GM12875 (cell line): ENCODE results near the gene DISC1.

ENCODE experiments used
- H3K4me3 ChIP-seq: one replicate; pipeline ENCODE4 v1.5.1; 2011; ENCODE audit warnings: low read depth, low read length, control low read depth
- CTCF ChIP-seq: IDR thresholded peaks from 2 replicates; pipeline ENCODE4 v1.5.1; 2011; ENCODE audit warnings: low read depth, mild to moderate bottlenecking, control low read depth, inconsistent platforms, low read length, moderate library complexity, borderline replicate concordance; ENCODE audit not compliant: insufficient read depth

Gene DISC1

GRCh38 chr1:231605149-231606100 lies 21.2 kb upstream of the DISC1 start:
- no peak for TF ChIP-seq CTCF
- H3K4me3 ChIP-seq, result no peak overlapping the region

DNA sequence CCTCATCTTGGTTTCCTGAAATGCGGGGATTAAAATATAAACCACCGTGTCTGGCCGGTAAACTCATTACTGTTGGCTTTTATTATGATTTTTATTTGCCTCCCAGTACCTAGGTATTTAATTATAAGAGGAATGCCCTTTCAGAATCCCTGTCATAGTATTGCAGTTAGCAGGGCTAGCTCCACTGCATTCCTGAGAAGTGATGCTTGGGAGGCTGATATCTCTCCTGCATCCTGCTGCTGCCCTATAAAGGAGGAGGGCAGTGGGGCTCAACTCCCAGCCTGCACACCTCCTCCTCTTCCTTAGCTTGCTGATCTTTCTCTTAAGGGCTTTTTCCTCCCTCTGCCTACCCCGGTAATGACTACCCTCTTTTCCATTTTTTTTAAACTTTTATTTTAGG lies 19.9 kb upstream of the DISC1 start:
- TF ChIP-seq CTCF, result no peak
- no peak overlapping the region for H3K4me3 ChIP-seq

- no peak for TF ChIP-seq CTCF
- H3K4me3 ChIP-seq, result no peak overlapping the region
Measured at GRCh38 chr1:231610388-231610787, 16.2 kb upstream of the DISC1 start.

DNA sequence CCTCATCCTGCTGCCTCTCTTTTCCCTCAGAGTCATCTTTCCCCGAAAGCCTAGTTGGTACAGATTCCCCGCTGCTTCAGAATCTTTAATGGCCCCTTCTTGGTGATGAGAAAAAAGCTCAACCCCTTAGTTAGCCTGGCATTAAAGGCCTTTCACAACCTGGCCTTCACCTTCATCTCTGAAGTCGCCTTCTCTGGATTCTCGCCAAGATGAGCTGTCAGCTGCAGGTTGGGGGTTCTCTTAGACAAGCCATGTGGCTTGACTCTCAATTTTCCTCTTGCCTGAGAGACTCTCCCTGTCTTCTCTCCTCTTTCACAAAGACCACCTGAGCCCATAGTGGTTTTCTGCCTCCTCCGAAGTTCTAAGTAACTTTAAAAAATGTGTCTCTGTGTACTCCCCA lies 15.5 kb upstream of the DISC1 start:
- no peak overlapping the region for H3K4me3 ChIP-seq
- no peak for TF ChIP-seq CTCF

- H3K4me3 ChIP-seq, result no peak overlapping the region
- TF ChIP-seq CTCF, result no peak
Measured at GRCh38 chr1:231611851-231612250, 14.7 kb upstream of the DISC1 start.

DNA sequence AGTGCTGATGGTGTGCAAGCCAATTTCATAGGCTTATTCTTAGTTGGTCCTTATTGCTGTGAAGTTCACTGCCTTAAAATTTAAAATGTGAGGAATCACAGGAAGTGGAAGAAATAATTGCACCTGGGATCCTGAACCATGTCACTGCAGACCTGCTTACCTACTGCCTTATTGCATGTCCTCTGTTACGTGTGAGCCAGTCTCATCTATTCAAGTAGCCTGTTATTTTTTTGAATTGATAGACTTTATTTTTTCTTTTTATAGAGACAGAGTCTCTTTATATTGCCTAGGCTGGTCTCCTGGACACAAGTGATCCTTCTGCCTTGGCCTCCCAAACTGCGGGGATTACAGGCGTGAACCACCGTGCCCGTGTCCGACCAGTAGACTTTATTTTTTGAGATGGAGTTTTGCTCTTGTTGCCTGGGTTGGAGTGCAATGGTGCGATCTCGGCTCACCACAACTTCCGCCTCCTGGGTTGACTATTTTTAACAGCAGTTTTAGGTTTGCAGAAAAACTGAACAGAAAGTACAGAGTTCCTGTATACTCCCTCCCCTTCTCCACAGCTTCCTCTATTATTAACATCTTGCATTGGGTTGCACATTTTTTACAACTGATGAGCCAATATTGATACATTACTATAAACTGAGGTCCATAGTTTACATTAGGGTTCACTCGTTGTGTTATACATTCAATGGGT lies 14.0 kb upstream of the DISC1 start:
- H3K4me3 ChIP-seq, result no peak overlapping the region
- no peak for TF ChIP-seq CTCF
